GM12878 (cell line): ENCODE data around the gene DDR2. TPM values are rescaled to one million over a fixed set of nuclear protein-coding genes. Genes with fewer than 3 reads are reported as not detected.
"Not testable (repeated sequence)": the region's sequence is repeated elsewhere in the genome, so short reads cannot be mapped to it uniquely, and the experiment has no call there.

Experiments used
- ATAC-seq: fragments of 200-7000 bp; cut with Tn5 transposase; 3 replicates; pipeline ENCODE4 v1.9.1; 2020; ENCODE audit warnings: mild to moderate bottlenecking, moderate library complexity
- BruUV-seq: library from RNA; stranded (reverse); fragments of 400-500 nt; replicated peaks from 2 replicates; lab custom pipeline; 2021; lab: Mats Ljungman, UMichigan
- CTCF ChIA-PET: fragments of 300-600 bp; sonication (Branson Sonifier 250); formaldehyde crosslinking; extraction: SDS; loops from one replicate; lab custom pipeline; 2021; ENCODE audit warnings: inconsistent platforms; lab: Yijun Ruan, JAX
- POLR2A ChIA-PET: fragments of 350-600 bp; formaldehyde crosslinking; extraction: SDS; loops from one replicate; lab custom pipeline; 2021; ENCODE audit warnings: inconsistent platforms; lab: Charles Lee
- RAD21 ChIA-PET: fragments of 300-600 bp; sonication (Branson Sonifier 250); formaldehyde crosslinking; loops from one replicate; lab custom pipeline; 2023; ENCODE audit warnings: antibody characterized with exemption; ENCODE audit not compliant: unreplicated experiment; lab: Charles Lee
- SMC1A ChIA-PET: fragments of 300-600 bp; sonication (Branson Sonifier 250); formaldehyde crosslinking; loops from one replicate; lab custom pipeline; 2023; ENCODE audit not compliant: unreplicated experiment, uncharacterized antibody; lab: Charles Lee
- DNase-seq: peaks from one replicate; pipeline ENCODE4 v3.0.0-alpha.2; 2011; ENCODE audit warnings: low read depth, low spot score
- FAIRE-seq: peaks from 3 replicates; lab custom pipeline; 2011; peaks lifted over from hg19 to GRCh38; lab: Jason Lieb, UNC
- H2AFZ ChIP-seq: 2 replicates; pipeline ENCODE4 v1.6.0; 2011; ENCODE audit warnings: low read depth, low read length, control low read depth; ENCODE audit not compliant: control insufficient read depth
- H3K27ac ChIP-seq: 2 replicates; pipeline ENCODE4 v1.5.1; 2011; ENCODE audit warnings: control low read depth; ENCODE audit not compliant: control insufficient read depth, insufficient read depth
- H3K27me3 ChIP-seq, 2 experiments: replicated peaks in 1 of 2; 2 replicates each; pipeline versions ENCODE4 v1.6.0 to v1.6.1; 2011; ENCODE audit warnings: low read length in 1 of 2; ENCODE audit not compliant: control insufficient read depth in 2 of 2, insufficient read depth in 2 of 2
- H3K36me3 ChIP-seq, 2 experiments: 2 replicates each; pipeline ENCODE4 v1.5.1; 2011; ENCODE audit warnings: low read length in 1 of 2; ENCODE audit not compliant: control insufficient read depth in 2 of 2, insufficient read depth in 2 of 2
- H3K4me1 ChIP-seq: 2 replicates; pipeline ENCODE4 v1.6.1; 2011; ENCODE audit warnings: mild to moderate bottlenecking, low read length, moderate library complexity, mixed read lengths; ENCODE audit not compliant: control insufficient read depth, insufficient read depth
- H3K4me2 ChIP-seq: 2 replicates; pipeline ENCODE4 v1.6.0; 2011; ENCODE audit warnings: control low read depth; ENCODE audit not compliant: control insufficient read depth, insufficient read depth
- H3K4me3 ChIP-seq: fragments of 200-600 bp; sonication (generic); 2 replicates; pipeline ENCODE4 v1.5.1; 2016
- H3K79me2 ChIP-seq: 2 replicates; pipeline ENCODE4 v1.6.0; 2011; ENCODE audit warnings: low read length; ENCODE audit not compliant: control insufficient read depth, insufficient read depth
- H3K9ac ChIP-seq: 2 replicates; pipeline ENCODE4 v1.8.0; 2011; ENCODE audit warnings: low read length, control low read depth, mixed read lengths; ENCODE audit not compliant: control insufficient read depth, insufficient read depth
- H3K9me3 ChIP-seq: replicated peaks from 3 replicates; pipeline ENCODE4 v1.5.1; 2011; ENCODE audit warnings: mild to moderate bottlenecking, low read length; ENCODE audit not compliant: control insufficient read depth, insufficient read depth
- H4K20me1 ChIP-seq: 2 replicates; pipeline ENCODE4 v1.6.0; 2011; ENCODE audit not compliant: control insufficient read depth, insufficient read depth
- SP1 ChIP-seq: IDR thresholded peaks from one replicate; pipeline ENCODE4 v1.6.1; 2011; ENCODE audit warnings: low read depth, low read length
- STAT1 ChIP-seq: fragments of 450-650 bp; conservative IDR thresholded peaks from 2 replicates; pipeline ENCODE4 v1.6.1; 2014; ENCODE audit warnings: antibody characterized with exemption, mild to moderate bottlenecking
- WGBS: methylation state at CpG from one replicate; pipeline ENCODE4 v1.1.6; 2016; ENCODE audit warnings: low lambda C conversion rate; ENCODE audit not compliant: insufficient replicate concordance, insufficient coverage; ENCODE audit errors: missing lambda C conversion rate; 5-methylcytosine and 5-hydroxymethylcytosine counted together
- in situ Hi-C: fragments of 300-500 bp; cut with MboI; formaldehyde crosslinking; loops from 9 replicates; pipeline ENCODE4 v1.14.3; 2018; ENCODE audit warnings: mixed read lengths
- intact Hi-C: fragments of 100-400 bp; cut with micrococcal nuclease; formaldehyde crosslinking; loops from one replicate; pipeline ENCODE4 v1.14.2; 2022; ENCODE audit not compliant: unreplicated experiment
- polyA plus RNA-seq, 11 experiments: library from polyadenylated mRNA; depleted of rRNA in 4 of 11; unstranded in 6 of 11; stranded (reverse) in 5 of 11; fragments of >200 nt; fragmentation: Nextera tagmentation in 4 of 11; fragmentation: Illumina TruSeq in 1 of 11; extraction: Ambion mirVana in 4 of 11; extraction: Trizol in 1 of 11; gene quantifications; 1 replicate in 1 of 11; 2 replicates in 10 of 11; pipeline versions ENCODE4 v1.2.1 to v1.2.3, GENCODE V29; 2011 to 2016; ENCODE audit warnings: inconsistent platforms in 2 of 11, missing spikeins in 2 of 11, low read depth in 1 of 11
- total RNA-seq, 4 experiments: library from RNA; depleted of rRNA in 3 of 4; stranded (reverse); fragments of >200 nt in 3 of 4; fragmentation: Illumina TruSeq in 1 of 4; extraction: Trizol in 1 of 4; gene quantifications; 2 replicates each; pipeline versions ENCODE4 v1.2.1 to v1.2.3, GENCODE V29; 2013 to 2021

DDR2 gene
- total and polyA plus RNA-seq, 10 of the 15 experiments (the other 5 are each of a cell fraction or from before 2014, with no cell fraction given): 1.9 to 8.8 (median 5.5) TPM

DNA sequence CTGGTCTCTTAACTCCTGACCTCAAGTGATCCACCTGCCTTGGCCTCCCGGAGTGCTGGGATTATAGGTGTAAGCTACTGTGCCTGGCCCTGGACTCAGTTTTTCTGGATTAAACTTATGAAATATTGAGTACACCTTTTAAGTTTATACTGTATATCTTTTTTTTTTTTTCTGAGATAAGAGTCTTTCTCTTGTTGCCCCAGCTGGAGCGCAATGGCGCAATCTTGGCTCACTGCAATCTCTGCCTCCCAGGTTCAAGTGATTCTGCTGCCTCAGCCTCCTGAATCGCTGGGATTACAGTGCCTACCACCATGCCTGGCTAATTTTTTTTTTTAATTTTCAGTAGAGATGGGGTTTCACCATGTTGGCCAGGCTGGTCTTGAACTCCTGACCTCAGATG is 47.2 kb upstream of the DDR2 start:
- ATAC-seq, in situ Hi-C loops, DNase-seq, FAIRE-seq, SMC1A ChIA-PET, H4K20me1 ChIP-seq, H3K4me1 ChIP-seq, H3K4me3 ChIP-seq, RAD21 ChIA-PET, intact Hi-C loops, POLR2A ChIA-PET, H3K9ac ChIP-seq, BruUV-seq, H3K79me2 ChIP-seq, H3K4me2 ChIP-seq, H2AFZ ChIP-seq, H3K27ac ChIP-seq, CTCF ChIA-PET, H3K9me3 ChIP-seq, H3K27me3 ChIP-seq: not testable (repeated sequence)
- peaks cover 0 to 13% of the 10 kb centered on the region in 2 experiments; a peak in 2 of 4 replicates for H3K36me3 ChIP-seq
- WGBS: 98% methylated on average over 4 of the region's 4 CpGs

DNA sequence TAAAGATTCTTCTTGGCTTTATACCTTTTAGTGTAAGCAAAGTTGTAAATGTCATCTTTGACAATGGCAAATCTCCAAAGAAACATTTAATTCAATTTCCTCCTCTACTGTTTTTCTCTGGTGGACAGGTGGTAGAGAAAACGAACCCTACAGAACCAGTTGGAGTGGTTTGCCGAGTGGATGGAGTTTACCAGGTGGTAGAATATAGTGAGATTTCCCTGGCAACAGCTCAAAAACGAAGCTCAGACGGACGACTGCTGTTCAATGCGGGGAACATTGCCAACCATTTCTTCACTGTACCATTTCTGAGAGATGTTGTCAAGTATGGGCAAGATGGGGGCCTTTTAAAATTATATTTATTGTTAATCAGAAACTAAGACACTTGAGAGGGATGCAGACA is 44.9 kb upstream of the DDR2 start:
- ATAC-seq: no peak
- Histone ChIP-seq H2AFZ (no peak overlapping the region), H3K9me3 (no peaks in the 10 kb centered on the region), H3K27me3 (no peaks in the 10 kb centered on the region), H3K27ac (no peak overlapping the region), H3K4me3 (no peak overlapping the region), H3K4me1 (no peaks in the 10 kb centered on the region), H4K20me1 (no peaks in the 10 kb centered on the region), H3K4me2 (no peak overlapping the region), H3K36me3 (peaks cover 0 to 15% of the 10 kb centered on the region in 2 experiments; a peak in 3 of 4 replicates), H3K79me2 (no peaks in the 10 kb centered on the region), H3K9ac (no peak overlapping the region)
- TF ChIP-seq SP1 (no peak), STAT1 (no peak)
- ChIA-PET SMC1A (interaction anchor here (0.7 to 2.1 kb wide), 5 partner anchors 10 to 58 kb away, joined by 3 to 9 read pairs (median 4); no protein-coding TSS in a partner anchor), RAD21 (interaction anchor here (1.0 kb wide), 2 partner anchors 10 to 114 kb away, joined by 3 read pairs; no protein-coding TSS in a partner anchor), CTCF (interaction anchor here (0.6 to 1.4 kb wide), 3 partner anchors 10 to 27 kb away, joined by 3 to 4 read pairs (median 4); no protein-coding TSS in a partner anchor), POLR2A (no interaction called here)
- in situ Hi-C loops: no loop called here
- intact Hi-C loops: no loop called here
- no peak for FAIRE-seq
- no peak for DNase-seq
- WGBS: 97% methylated on average over 6 of the region's 6 CpGs
- no TSS peak for BruUV-seq
